Measurements from ENCODE around the gene ZNF784. TPM values are rescaled to one million over a fixed set of nuclear protein-coding genes. Genes with fewer than 3 reads are reported as not detected.

ZNF784 gene
- total and polyA plus RNA-seq, 2 of the 13 experiments (the other 11 are each of a cell fraction or from before 2014, with no cell fraction given) = 4.1 to 4.2 TPM

DNA sequence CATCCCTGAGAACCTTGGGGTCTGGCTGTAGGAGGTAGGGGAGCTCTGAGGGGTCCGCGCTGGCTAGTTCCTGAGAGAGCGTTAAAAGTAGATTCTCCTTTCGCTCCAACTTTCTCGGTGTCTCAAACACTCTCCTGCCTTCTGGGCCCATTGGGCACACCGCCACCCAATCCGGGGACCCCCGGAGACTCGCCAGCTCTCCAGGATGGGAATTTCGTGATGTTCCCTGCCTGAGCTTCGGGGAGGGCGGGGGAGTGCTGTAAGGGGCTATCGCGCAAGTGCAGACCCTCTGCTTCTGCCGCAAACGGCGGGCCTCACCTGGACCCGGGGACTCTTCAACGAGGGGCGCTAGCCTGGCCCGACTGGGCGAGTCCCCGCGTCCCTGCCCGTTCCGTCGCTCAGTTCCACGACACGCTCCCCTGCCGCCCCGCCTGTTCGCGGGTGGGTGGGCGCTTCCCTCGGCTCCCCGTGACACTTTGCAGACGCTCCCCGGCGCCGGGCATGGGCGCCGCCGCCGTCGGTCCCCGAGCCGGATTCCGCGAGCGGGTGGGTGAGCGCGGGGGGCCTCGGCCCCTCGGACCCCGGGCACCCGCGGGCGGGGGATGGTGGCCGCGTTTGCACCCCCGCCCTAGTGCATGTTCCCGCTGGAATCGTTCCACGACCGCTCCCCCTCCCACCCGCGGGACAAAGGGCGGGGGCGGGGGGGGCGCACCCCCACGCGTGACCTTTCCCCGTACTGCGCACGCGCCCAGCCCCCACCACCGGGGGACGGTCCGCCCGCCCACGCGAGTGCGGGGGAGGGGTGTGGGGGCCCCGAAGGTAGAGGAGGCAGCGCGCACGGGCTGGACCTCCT lies 23.6 kb upstream of the ZNF784 start, which contains the start of gene CCDC106 (continued):
- TF ChIP-seq, protein P1, sequence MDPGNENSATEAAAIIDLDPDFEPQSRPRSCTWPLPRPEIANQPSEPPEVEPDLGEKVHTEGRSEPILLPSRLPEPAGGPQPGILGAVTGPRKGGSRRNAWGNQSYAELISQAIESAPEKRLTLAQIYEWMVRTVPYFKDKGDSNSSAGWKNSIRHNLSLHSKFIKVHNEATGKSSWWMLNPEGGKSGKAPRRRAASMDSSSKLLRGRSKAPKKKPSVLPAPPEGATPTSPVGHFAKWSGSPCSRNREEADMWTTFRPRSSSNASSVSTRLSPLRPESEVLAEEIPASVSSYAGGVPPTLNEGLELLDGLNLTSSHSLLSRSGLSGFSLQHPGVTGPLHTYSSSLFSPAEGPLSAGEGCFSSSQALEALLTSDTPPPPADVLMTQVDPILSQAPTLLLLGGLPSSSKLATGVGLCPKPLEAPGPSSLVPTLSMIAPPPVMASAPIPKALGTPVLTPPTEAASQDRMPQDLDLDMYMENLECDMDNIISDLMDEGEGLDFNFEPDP (CRISPR knock-in tag; conservative IDR thresholded peaks at IDR 0.05) = no peak
- TF ChIP-seq ZNF598 (CRISPR knock-in tag; IDR thresholded peaks at IDR 0.05; ENCODE audit: borderline replicate concordance) (no peak), CCDC6 (CRISPR knock-in tag; IDR thresholded peaks at IDR 0.05) (no peak), ZNF75D (CRISPR knock-in tag; IDR thresholded peaks at IDR 0.05; ENCODE audit: borderline replicate concordance) (no peak), ZFP1 (CRISPR knock-in tag; IDR thresholded peaks at IDR 0.05) (no peak), PRMT3 (CRISPR knock-in tag; IDR thresholded peaks at IDR 0.05; ENCODE audit: borderline replicate concordance, low read depth) (no peak), ZNF572 (CRISPR knock-in tag; IDR thresholded peaks at IDR 0.05) (no peak), ZNF296 (CRISPR knock-in tag; conservative IDR thresholded peaks at IDR 0.05) (no peak), AGO1 (IDR thresholded peaks at IDR 0.05; ENCODE audit: low read depth, low read length, poor library complexity, severe bottlenecking) (peak; percentile 94), POLR2AphosphoS5 (IDR thresholded peaks at IDR 0.05; ENCODE audit: low read depth, low read length) (no peak), FOXK2 (IDR thresholded peaks at IDR 0.05) (no peak), ZNF772 (CRISPR knock-in tag; IDR thresholded peaks at IDR 0.05) (peak; percentile 84), SETDB1 (CRISPR knock-in tag; IDR thresholded peaks at IDR 0.05; ENCODE audit: borderline replicate concordance) (no peak), BRD4 (CRISPR knock-in tag; IDR thresholded peaks at IDR 0.05) (peak; percentile 26; the same call in 1 of the 2 replicates), STAG1 (CRISPR knock-in tag; IDR thresholded peaks at IDR 0.05) (no peak), RORA (CRISPR knock-in tag; IDR thresholded peaks at IDR 0.05) (no peak)
- TF ChIP-seq, protein P2, sequence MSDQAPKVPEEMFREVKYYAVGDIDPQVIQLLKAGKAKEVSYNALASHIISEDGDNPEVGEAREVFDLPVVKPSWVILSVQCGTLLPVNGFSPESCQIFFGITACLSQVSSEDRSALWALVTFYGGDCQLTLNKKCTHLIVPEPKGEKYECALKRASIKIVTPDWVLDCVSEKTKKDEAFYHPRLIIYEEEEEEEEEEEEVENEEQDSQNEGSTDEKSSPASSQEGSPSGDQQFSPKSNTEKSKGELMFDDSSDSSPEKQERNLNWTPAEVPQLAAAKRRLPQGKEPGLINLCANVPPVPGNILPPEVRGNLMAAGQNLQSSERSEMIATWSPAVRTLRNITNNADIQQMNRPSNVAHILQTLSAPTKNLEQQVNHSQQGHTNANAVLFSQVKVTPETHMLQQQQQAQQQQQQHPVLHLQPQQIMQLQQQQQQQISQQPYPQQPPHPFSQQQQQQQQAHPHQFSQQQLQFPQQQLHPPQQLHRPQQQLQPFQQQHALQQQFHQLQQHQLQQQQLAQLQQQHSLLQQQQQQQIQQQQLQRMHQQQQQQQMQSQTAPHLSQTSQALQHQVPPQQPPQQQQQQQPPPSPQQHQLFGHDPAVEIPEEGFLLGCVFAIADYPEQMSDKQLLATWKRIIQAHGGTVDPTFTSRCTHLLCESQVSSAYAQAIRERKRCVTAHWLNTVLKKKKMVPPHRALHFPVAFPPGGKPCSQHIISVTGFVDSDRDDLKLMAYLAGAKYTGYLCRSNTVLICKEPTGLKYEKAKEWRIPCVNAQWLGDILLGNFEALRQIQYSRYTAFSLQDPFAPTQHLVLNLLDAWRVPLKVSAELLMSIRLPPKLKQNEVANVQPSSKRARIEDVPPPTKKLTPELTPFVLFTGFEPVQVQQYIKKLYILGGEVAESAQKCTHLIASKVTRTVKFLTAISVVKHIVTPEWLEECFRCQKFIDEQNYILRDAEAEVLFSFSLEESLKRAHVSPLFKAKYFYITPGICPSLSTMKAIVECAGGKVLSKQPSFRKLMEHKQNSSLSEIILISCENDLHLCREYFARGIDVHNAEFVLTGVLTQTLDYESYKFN (CRISPR knock-in tag; conservative IDR thresholded peaks at IDR 0.05) = no peak
- TF ChIP-seq, protein P3, sequence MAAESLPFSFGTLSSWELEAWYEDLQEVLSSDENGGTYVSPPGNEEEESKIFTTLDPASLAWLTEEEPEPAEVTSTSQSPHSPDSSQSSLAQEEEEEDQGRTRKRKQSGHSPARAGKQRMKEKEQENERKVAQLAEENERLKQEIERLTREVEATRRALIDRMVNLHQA (CRISPR knock-in tag; IDR thresholded peaks at IDR 0.05) = no peak
- TF ChIP-seq, protein P4, sequence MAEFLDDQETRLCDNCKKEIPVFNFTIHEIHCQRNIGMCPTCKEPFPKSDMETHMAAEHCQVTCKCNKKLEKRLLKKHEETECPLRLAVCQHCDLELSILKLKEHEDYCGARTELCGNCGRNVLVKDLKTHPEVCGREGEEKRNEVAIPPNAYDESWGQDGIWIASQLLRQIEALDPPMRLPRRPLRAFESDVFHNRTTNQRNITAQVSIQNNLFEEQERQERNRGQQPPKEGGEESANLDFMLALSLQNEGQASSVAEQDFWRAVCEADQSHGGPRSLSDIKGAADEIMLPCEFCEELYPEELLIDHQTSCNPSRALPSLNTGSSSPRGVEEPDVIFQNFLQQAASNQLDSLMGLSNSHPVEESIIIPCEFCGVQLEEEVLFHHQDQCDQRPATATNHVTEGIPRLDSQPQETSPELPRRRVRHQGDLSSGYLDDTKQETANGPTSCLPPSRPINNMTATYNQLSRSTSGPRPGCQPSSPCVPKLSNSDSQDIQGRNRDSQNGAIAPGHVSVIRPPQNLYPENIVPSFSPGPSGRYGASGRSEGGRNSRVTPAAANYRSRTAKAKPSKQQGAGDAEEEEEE (CRISPR knock-in tag; IDR thresholded peaks at IDR 0.05; ENCODE audit: borderline replicate concordance) = 0 out of 2 replicates have a peak, but pooled peaks have one; percentile 69
- TF ChIP-seq, protein P5, sequence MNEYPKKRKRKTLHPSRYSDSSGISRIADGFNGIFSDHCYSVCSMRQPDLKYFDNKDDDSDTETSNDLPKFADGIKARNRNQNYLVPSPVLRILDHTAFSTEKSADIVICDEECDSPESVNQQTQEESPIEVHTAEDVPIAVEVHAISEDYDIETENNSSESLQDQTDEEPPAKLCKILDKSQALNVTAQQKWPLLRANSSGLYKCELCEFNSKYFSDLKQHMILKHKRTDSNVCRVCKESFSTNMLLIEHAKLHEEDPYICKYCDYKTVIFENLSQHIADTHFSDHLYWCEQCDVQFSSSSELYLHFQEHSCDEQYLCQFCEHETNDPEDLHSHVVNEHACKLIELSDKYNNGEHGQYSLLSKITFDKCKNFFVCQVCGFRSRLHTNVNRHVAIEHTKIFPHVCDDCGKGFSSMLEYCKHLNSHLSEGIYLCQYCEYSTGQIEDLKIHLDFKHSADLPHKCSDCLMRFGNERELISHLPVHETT (CRISPR knock-in tag; conservative IDR thresholded peaks at IDR 0.05) = 0 out of 2 replicates have a peak, but pooled peaks have one; percentile 32

Measured in HepG2 (cell line).